ENCODE results near the gene RASA2. TPM values are rescaled to one million over a fixed set of nuclear protein-coding genes. Genes with fewer than 3 reads are reported as not detected.

Gene RASA2
- total and polyA plus RNA-seq, 2 of the 8 experiments (the other 6 are each of a cell fraction or from before 2014, with no cell fraction given) = 3.5 to 15.9 TPM

GRCh38 chr3:141491081-141491480, 4.3 kb downstream of the RASA2 start:
- Histone ChIP-seq H3K56ac (replicated peaks; ENCODE audit: insufficient read length, low read depth, low read length) (no peak overlapping the region), H3K36me3 (ENCODE audit: control insufficient read depth in 2 of 4, insufficient read depth in 4 of 4, low read length in 3 of 4) (no peaks in the 10 kb centered on the region), H4K91ac (replicated peaks; ENCODE audit: insufficient read length, low read length) (no peak overlapping the region), H3K4me3 (ENCODE audit: extremely low read depth in 1 of 4, insufficient read depth in 2 of 4, low read depth in 3 of 4, low read length in 4 of 4) (no peak overlapping the region), H3K4ac (replicated peaks; ENCODE audit: insufficient read length, low read depth, low read length) (no peak overlapping the region), H3K18ac (ENCODE audit: extremely low read depth, low read length) (no peak overlapping the region), H3K23ac (ENCODE audit: insufficient read length) (no peak overlapping the region), H4K20me1 (replicated peaks in 1 of 2; ENCODE audit: control insufficient read depth in 1 of 2, insufficient read depth in 2 of 2, low read length in 2 of 2) (peaks cover 4 to 5% of the 10 kb centered on the region in 2 experiments), H3K79me1 (ENCODE audit: low read depth, low read length) (peaks cover 2% of the 10 kb centered on the region; the same call in 1 of the 2 replicates), H3K4me1 (replicated peaks in 1 of 4; ENCODE audit: control insufficient read depth in 3 of 4, insufficient read depth in 4 of 4, low read length in 3 of 4) (peaks cover 0 to 12% (median 6%) of the 10 kb centered on the region in 4 experiments; a peak in 4 of 7 replicates), H4K5ac (ENCODE audit: insufficient read length, low read depth, low read length) (no peak overlapping the region), H3K9me3 (ENCODE audit: insufficient read depth in 2 of 2, low read depth in 1 of 2, low read length in 1 of 2) (no peaks in the 10 kb centered on the region), H2BK120ac (replicated peaks; ENCODE audit: low read depth, low read length) (no peak overlapping the region), H3K79me2 (ENCODE audit: control insufficient read depth in 1 of 2, insufficient read depth in 2 of 2, low read length in 2 of 2) (peaks cover 0 to 81% of the 10 kb centered on the region in 2 experiments; a peak in 3 of 4 replicates), H2BK12ac (ENCODE audit: low read depth, low read length) (no peak overlapping the region), H3K27ac (ENCODE audit: low read depth, low read length) (no peak overlapping the region), H3K27me3 (replicated peaks in 1 of 4; ENCODE audit: control insufficient read depth in 3 of 4, extremely low read depth in 1 of 4, insufficient read depth in 3 of 4, low read length in 3 of 4) (no peaks in the 10 kb centered on the region), H3K23me2 (ENCODE audit: low read depth, low read length) (no peaks in the 10 kb centered on the region), H2BK15ac (ENCODE audit: low read length) (no peak overlapping the region), H4K8ac (ENCODE audit: extremely low read depth, insufficient read depth, low read length) (no peak overlapping the region), H3K9ac (replicated peaks in 1 of 4; ENCODE audit: extremely low read depth in 1 of 4, low read depth in 3 of 4, low read length in 3 of 4) (no peak overlapping the region), H2BK20ac (ENCODE audit: low read length) (no peak overlapping the region), H2BK5ac (ENCODE audit: low read depth, low read length) (no peak overlapping the region), H2AFZ (ENCODE audit: low read length) (no peak overlapping the region), H3K14ac (ENCODE audit: insufficient read length) (no peak overlapping the region), H3K4me2 (ENCODE audit: insufficient read depth in 1 of 2, low read depth in 2 of 2, low read length in 2 of 2) (no peak overlapping the region), H2AK5ac (ENCODE audit: low read depth, low read length) (no peak overlapping the region)
- 90% methylated on average over 3 of the region's 3 CpGs; no CpG with 5 or more reads in 1 of the 2 experiments for WGBS, 2 experiments (ENCODE audit: extremely low coverage in 1 of 2, insufficient coverage in 1 of 2, insufficient read length in 1 of 2, insufficient replicate concordance in 2 of 2, low coverage in 1 of 2, low lambda C conversion rate in 2 of 2, missing lambda C conversion rate in 1 of 2)
- ChIA-PET CTCF (ENCODE audit: partially characterized antibody) (interaction anchor here (0.8 to 1.7 kb wide), 6 partner anchors 10 to 186 kb away, joined by 3 to 6 read pairs (median 3); no protein-coding TSS in a partner anchor), POLR2A (ENCODE audit: partially characterized antibody) (interaction anchor here (0.5 kb wide), 1 partner anchor 8 kb away, joined by 3 read pairs; no protein-coding TSS in a partner anchor)
- FAIRE-seq (no peak), DNase-seq (ENCODE audit: low read depth in 1 of 2, low spot score in 2 of 2) (no peak)
- TF ChIP-seq EZH2 (IDR thresholded peaks at IDR 0.05; ENCODE audit: low read depth, low read length, severe bottlenecking) = no peak
- no peak for TF ChIP-seq NANOG (IDR thresholded peaks at IDR 0.05; ENCODE audit: insufficient read depth, low read depth, low read length, poor library complexity, severe bottlenecking)
- no peak for TF ChIP-seq CREB1 (IDR thresholded peaks at IDR 0.05)
- no peak for TF ChIP-seq SP1 (IDR thresholded peaks at IDR 0.05; ENCODE audit: low read depth, low read length)
- TF ChIP-seq NRF1 (IDR thresholded peaks at IDR 0.05; ENCODE audit: low read depth, low read length) = no peak
- no peak for TF ChIP-seq SIX5 (IDR thresholded peaks at IDR 0.05; ENCODE audit: low read depth, low read length)
- no peak for TF ChIP-seq E2F6 (IDR thresholded peaks at IDR 0.05)
- TF ChIP-seq JUN (IDR thresholded peaks at IDR 0.05; ENCODE audit: low read depth, low read length) = no peak
- no peak for TF ChIP-seq TAF7 (optimal IDR thresholded peaks at IDR 0.05; ENCODE audit: borderline replicate concordance, low read depth, low read length)
- no peak for TF ChIP-seq GTF2F1 (IDR thresholded peaks at IDR 0.05; ENCODE audit: borderline replicate concordance, low read depth, low read length)
- TF ChIP-seq SUZ12 (IDR thresholded peaks at IDR 0.05; ENCODE audit: low read length) = no peak
- TF ChIP-seq SAP30 (IDR thresholded peaks at IDR 0.05; ENCODE audit: insufficient read depth, insufficient replicate concordance, low read length) = no peak
- TF ChIP-seq RFX5 (IDR thresholded peaks at IDR 0.05; ENCODE audit: borderline replicate concordance, low read depth, low read length) = no peak
- no peak for TF ChIP-seq PHF8 (conservative IDR thresholded peaks at IDR 0.05; ENCODE audit: low read depth, low read length)

Data from H1 (cell line).